RCC 7860 (cell line): ENCODE results near the gene TRMT2A.
A peak's percentile ranks its signal among the peaks of the same experiment; 100 is the strongest.

Source experiments
- DNase-seq: peaks from one replicate; pipeline ENCODE4 v3.0.0-alpha.2; 2015; ENCODE audit warnings: low spot score
- FAIRE-seq: peaks from 2 replicates; lab custom pipeline; 2012; peaks lifted over from hg19 to GRCh38; lab: Jason Lieb, UNC

TRMT2A gene

GRCh38 chr22:20066617-20067383 lies 50.2 kb downstream of the TRMT2A start:
- FAIRE-seq (no peak), DNase-seq (no peak)

- DNase-seq, result no peak
- FAIRE-seq, result no peak
These were observed 51.0 kb downstream of the TRMT2A start for GRCh38 chr22:20065896-20066616.

GRCh38 chr22:20064545-20065262 lies 52.3 kb downstream of the TRMT2A start:
- no peak for DNase-seq

GRCh38 chr22:20064140-20064480 lies 52.9 kb downstream of the TRMT2A start:
- FAIRE-seq (no peak), DNase-seq (no peak)

More at GRCh38 chr22:20064545-20065262, 52.3 kb downstream of the TRMT2A start:
- no peak for FAIRE-seq

- DNase-seq (no peak), FAIRE-seq (no peak)
These were observed 53.5 kb downstream of the TRMT2A start for GRCh38 chr22:20063271-20064139.

- DNase-seq, result peak; percentile 57
- peak; percentile 7 for FAIRE-seq
These were observed 54.3 kb downstream of the TRMT2A start for GRCh38 chr22:20062766-20063083.

- FAIRE-seq (no peak), DNase-seq (no peak)
These were observed 54.8 kb downstream of the TRMT2A start for GRCh38 chr22:20062043-20062765.
